Measurements from ENCODE around the gene IL6R. TPM values are rescaled to one million over a fixed set of nuclear protein-coding genes. Genes with fewer than 3 reads are reported as not detected.

IL6R gene
- total and polyA plus RNA-seq, 2 experiments from 2014 or later = 35.1 to 38.5 TPM

DNA sequence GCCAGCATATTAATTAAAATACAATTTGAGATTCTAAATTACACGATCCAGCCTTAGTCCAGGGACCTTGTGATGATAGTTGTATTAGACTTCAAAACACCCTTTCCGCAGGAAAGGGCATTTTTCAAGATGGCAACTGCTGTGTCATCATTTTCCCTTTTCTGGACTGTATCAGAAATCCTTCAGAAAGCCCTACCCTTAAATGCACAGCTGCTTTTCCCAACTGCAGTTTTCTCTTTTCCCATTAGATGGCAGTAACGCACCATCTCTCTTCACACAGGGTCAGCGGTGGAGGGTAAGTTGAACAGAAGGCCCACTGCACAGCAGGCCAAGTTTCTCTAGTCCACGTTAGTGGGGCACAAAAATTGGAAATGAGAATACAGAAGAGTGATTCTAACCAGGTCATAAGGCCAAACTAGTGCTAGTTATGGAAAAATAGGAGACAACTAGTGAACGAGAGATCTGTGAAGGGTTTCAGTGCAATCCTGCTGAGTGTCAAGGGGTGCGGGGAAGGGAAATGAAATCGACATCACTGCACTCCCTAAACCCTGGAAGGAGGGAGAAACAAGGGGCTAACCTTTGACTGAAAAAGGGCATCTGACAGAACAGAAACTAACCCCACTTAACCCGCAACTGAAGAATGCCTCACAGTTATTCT is 74.8 kb downstream of the IL6R start:
- no peaks in the 10 kb centered on the region for H3K36me3 ChIP-seq (replicated peaks; ENCODE audit: insufficient read depth, low read depth)
- TF ChIP-seq EZH2 (IDR thresholded peaks at IDR 0.05; ENCODE audit: borderline replicate concordance) = no peak
- TF ChIP-seq, protein P1, sequence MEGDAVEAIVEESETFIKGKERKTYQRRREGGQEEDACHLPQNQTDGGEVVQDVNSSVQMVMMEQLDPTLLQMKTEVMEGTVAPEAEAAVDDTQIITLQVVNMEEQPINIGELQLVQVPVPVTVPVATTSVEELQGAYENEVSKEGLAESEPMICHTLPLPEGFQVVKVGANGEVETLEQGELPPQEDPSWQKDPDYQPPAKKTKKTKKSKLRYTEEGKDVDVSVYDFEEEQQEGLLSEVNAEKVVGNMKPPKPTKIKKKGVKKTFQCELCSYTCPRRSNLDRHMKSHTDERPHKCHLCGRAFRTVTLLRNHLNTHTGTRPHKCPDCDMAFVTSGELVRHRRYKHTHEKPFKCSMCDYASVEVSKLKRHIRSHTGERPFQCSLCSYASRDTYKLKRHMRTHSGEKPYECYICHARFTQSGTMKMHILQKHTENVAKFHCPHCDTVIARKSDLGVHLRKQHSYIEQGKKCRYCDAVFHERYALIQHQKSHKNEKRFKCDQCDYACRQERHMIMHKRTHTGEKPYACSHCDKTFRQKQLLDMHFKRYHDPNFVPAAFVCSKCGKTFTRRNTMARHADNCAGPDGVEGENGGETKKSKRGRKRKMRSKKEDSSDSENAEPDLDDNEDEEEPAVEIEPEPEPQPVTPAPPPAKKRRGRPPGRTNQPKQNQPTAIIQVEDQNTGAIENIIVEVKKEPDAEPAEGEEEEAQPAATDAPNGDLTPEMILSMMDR (IDR thresholded peaks at IDR 0.05; ENCODE audit: poor library complexity) = peak; percentile 94
- H4K20me1 ChIP-seq (ENCODE audit: insufficient read depth, poor library complexity, severe bottlenecking) = no peaks in the 10 kb centered on the region
- H3K27me3 ChIP-seq = no peaks in the 10 kb centered on the region
- H3K9me2 ChIP-seq (replicated peaks; ENCODE audit: insufficient read depth) = no peaks in the 10 kb centered on the region
- no peak overlapping the region for H3K27ac ChIP-seq
- no peak overlapping the region for H3K4me3 ChIP-seq
- DNase-seq (ENCODE audit: low spot score) = peak; percentile 87
- WGBS (ENCODE audit: low lambda C conversion rate, missing lambda C conversion rate) = 43% methylated on average over 9 of the region's 9 CpGs
- no peaks in the 10 kb centered on the region for H3K4me1 ChIP-seq (ENCODE audit: insufficient read depth)
- no peak overlapping the region for H2AFZ ChIP-seq
- H3K9me3 ChIP-seq (ENCODE audit: low read depth) = no peaks in the 10 kb centered on the region
- no peak overlapping the region for H3K4me2 ChIP-seq
- H3K79me2 ChIP-seq = no peaks in the 10 kb centered on the region

DNA sequence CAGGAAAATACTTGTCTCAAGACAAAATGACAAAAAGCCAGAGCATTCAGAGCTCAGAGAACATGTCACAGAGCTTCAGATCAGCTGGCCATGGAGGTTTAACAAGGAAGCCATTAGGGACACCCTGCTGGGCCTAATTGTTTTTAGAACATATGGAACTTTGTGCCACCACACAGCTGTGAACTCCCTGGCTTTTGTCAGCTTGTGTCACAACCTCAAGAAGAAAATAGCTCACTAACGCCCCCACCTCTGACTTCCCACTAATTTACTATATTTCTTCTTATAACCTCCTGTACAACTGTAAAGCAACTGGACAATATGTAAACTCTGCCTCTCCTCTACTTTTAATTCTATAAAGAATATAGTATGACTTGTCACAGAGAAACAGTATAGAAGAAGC is 75.9 kb downstream of the IL6R start:
- no peaks in the 10 kb centered on the region for H4K20me1 ChIP-seq (ENCODE audit: insufficient read depth, poor library complexity, severe bottlenecking)
- H3K36me3 ChIP-seq (replicated peaks; ENCODE audit: insufficient read depth, low read depth) = no peaks in the 10 kb centered on the region
- H2AFZ ChIP-seq = no peak overlapping the region
- no peak overlapping the region for H3K27ac ChIP-seq
- TF ChIP-seq EZH2 (IDR thresholded peaks at IDR 0.05; ENCODE audit: borderline replicate concordance) (no peak), EZH2phosphoT487 (IDR thresholded peaks at IDR 0.05; ENCODE audit: low read depth, severe bottlenecking, unreplicated experiment) (no peak)
- TF ChIP-seq, protein P1 (IDR thresholded peaks at IDR 0.05; ENCODE audit: poor library complexity) = no peak
- H3K4me2 ChIP-seq = no peak overlapping the region
- H3K27me3 ChIP-seq = no peaks in the 10 kb centered on the region
- no peaks in the 10 kb centered on the region for H3K9me2 ChIP-seq (replicated peaks; ENCODE audit: insufficient read depth)
- no peaks in the 10 kb centered on the region for H3K4me1 ChIP-seq (ENCODE audit: insufficient read depth)
- 46% methylated on average over 1 of the region's 1 CpG for WGBS (ENCODE audit: low lambda C conversion rate, missing lambda C conversion rate)
- no peak overlapping the region for H3K4me3 ChIP-seq
- H3K79me2 ChIP-seq = no peaks in the 10 kb centered on the region
- DNase-seq (ENCODE audit: low spot score) = no peak
- no peaks in the 10 kb centered on the region for H3K9me3 ChIP-seq (ENCODE audit: low read depth)

DNA sequence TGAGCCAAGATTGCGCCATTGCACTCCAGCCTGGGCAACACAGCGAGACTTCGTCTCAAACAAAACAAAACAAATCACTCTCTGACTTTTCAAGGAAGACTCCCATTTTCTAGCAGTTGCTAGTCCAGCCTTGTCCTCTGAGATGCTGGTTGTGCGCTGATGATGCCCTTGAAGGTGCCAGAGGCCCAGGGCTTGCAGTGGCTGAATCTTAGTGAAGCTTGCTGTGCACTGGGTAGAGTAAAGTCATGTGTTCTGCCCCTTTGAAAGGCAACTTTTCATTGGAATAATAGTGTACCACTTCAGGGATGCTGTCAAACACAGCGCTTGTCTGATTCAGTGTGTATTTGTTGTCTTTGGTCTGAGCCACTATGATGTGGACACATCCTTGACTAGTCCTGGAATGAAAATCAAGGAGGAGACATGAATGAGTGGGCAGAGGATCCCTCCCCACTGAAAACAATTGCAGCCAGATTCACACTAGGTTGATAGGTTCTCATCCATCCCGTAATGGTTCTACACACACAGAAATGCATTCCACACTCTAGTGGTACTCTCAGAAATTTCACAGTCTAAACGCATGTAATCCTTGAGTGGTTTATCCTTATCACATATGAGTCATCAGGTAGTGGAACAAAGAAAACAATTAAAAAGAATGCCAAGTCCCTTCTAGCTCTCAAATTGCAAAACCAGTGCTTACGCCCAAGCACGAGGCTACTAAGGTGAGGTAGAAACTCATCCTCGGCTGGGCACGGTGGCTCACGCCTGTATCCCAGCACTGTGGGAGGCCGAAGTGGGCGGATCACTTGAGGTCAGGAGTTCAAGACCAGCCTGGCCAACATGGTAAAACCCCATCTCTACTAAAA is 79.0 kb downstream of the IL6R start:
- no peaks in the 10 kb centered on the region for H3K9me3 ChIP-seq (ENCODE audit: low read depth)
- H3K4me2 ChIP-seq = no peak overlapping the region

More for the DNA sequence above, 79.0 kb downstream of the IL6R start:
- no peaks in the 10 kb centered on the region for H3K79me2 ChIP-seq
- WGBS (ENCODE audit: low lambda C conversion rate, missing lambda C conversion rate) = 69% methylated on average over 14 of the region's 14 CpGs
- no peaks in the 10 kb centered on the region for H3K36me3 ChIP-seq (replicated peaks; ENCODE audit: insufficient read depth, low read depth)
- TF ChIP-seq, protein P1 (IDR thresholded peaks at IDR 0.05; ENCODE audit: poor library complexity) = no peak
- no peak for TF ChIP-seq EZH2phosphoT487 (IDR thresholded peaks at IDR 0.05; ENCODE audit: low read depth, severe bottlenecking, unreplicated experiment)
- TF ChIP-seq EZH2 (IDR thresholded peaks at IDR 0.05; ENCODE audit: borderline replicate concordance) = no peak
- H3K4me3 ChIP-seq = no peak overlapping the region
- no peak overlapping the region for H3K27ac ChIP-seq
- H3K27me3 ChIP-seq = no peaks in the 10 kb centered on the region
- H3K4me1 ChIP-seq (ENCODE audit: insufficient read depth) = no peaks in the 10 kb centered on the region
- H2AFZ ChIP-seq = no peak overlapping the region
- no peaks in the 10 kb centered on the region for H4K20me1 ChIP-seq (ENCODE audit: insufficient read depth, poor library complexity, severe bottlenecking)
- DNase-seq (ENCODE audit: low spot score) = peak; percentile 28
- no peaks in the 10 kb centered on the region for H3K9me2 ChIP-seq (replicated peaks; ENCODE audit: insufficient read depth)
